ENCODE measurements around the gene VPS29.
"Not testable (repeated sequence)": the region's sequence is repeated elsewhere in the genome, so short reads cannot be mapped to it uniquely, and the experiment has no call there.

Gene VPS29

DNA sequence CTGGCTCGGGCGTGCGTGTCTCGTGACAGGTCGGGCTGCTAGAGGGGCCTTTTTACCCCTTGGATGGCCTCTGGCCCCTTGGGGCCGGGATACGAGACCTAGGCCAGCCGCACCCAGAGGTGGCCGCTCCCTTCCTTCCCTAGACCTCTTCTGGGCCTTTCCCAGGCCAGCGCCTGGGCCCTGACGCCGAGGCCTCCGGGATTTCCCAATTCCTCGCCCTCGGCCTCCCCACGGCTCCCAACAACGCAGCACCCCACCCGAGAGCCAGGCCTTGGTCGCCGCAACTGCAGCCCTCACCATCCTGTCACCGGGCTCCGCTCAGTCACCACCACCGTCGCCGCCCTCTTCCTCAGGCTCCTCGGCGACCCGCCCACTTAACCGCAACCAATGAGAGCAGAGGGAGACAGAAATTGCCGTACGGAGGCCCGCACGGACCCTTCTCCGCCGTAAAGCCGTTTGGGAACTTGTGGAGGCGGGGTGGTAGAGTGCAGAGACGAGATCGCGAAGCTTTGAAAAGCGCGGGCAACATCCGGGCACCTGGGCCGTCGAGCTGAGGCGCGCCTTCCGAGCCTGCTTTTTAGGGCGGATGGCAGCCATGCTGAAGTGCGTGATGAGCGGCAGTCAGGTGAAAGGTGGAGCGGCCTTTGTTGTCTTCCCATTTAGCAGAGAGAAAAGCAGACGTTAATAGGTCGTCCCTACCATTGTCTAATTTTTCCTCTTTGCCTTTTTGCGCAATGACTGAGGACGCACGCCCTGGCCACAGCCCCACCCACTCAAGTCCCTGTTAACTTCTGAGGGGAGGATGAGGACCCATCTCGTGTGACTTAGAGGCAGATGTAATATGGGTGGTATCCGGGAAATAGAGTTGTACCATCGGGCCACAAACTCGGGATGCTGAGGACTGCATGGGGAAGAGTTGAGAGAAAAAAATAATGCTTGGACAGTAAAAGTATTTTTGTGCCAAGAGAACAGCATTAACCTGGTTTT lies at the start of gene VPS29, which contains the start of gene RAD9B:
VPS29 (minus strand) TSS at position 360 of the 987 bp plus-strand sequence; CDS start at position 300, 60 bp downstream.
RAD9B (plus strand) TSS at position 580 of the 987 bp plus-strand sequence; CDS start at position 587, 7 bp downstream.
- DNase-seq (ENCODE audit: extremely low read depth in 1 of 2, low read depth in 1 of 2), result peak; percentile 97

DNA sequence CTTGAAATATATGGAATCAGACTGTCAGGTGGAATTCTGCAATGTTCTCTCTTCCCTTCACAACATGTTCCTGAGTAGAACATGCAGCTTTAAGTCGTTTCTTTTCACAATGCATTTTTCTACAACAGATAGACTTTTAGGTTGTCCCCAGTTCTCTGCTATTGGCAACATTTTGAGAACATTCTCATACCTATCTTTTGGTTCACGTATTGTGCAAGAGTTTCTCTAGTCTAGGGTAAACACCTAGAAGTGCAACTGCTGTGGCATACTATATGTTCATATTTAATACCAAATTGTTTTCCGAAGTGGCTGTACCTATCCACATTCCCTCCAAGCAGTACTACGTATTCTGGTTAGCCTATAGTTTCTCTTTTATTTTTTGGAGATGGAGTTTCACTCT lies 49.1 kb upstream of the VPS29 start:
- no peak for DNase-seq (ENCODE audit: extremely low read depth in 1 of 2, low read depth in 1 of 2)

GRCh38 chr12:110549716-110550115 lies 47.8 kb upstream of the VPS29 start:
- DNase-seq (ENCODE audit: extremely low read depth in 1 of 2, low read depth in 1 of 2), result no peak

GRCh38 chr12:110548678-110549077 lies 46.8 kb upstream of the VPS29 start:
- no peak for DNase-seq (ENCODE audit: extremely low read depth in 1 of 2, low read depth in 1 of 2)

DNA sequence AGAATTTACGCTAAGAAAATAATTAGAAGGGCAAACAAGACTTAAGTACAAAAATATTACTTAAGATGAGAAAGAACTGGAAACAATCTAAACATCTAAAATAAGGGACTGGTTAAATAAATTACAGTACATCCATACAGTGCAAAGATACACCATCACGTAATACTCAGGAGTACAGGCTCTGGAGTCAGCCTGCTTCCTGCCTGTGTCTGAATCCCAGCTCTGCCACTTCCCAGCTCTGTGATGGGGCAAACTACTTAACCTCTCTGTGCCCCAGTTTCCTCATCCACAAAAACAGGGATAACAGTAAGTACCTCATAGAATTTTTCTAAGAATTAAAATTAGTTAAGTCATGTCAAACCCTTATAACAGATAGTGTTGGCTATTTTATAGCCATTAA lies 45.2 kb upstream of the VPS29 start:
- DNase-seq (ENCODE audit: extremely low read depth in 1 of 2, low read depth in 1 of 2), result no peak

- no peak for DNase-seq (ENCODE audit: extremely low read depth in 1 of 2, low read depth in 1 of 2)
Measured at GRCh38 chr12:110546339-110546738, 44.4 kb upstream of the VPS29 start.

- DNase-seq (ENCODE audit: extremely low read depth in 1 of 2, low read depth in 1 of 2), result no peak
Measured at GRCh38 chr12:110545812-110546211, 43.9 kb upstream of the VPS29 start.

DNA sequence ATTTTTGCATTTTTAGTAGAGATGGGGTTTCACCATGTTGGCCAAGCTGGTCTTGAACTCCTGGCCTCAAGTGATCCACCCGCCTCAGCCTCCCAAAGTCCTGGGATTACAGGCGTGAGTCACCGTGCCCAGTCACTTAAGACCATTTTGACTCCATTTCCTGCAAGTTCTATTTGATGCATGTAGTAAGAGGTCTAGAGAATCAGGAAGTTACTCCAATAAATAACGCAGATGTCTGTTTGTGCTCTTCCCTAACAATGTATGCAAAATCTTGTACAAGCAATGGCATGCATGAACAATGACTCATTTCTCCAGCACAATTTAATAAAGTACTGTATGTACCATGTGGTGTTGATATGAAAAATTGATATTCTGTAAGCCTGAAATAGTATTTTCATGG lies 43.3 kb upstream of the VPS29 start:
- not testable (repeated sequence) for DNase-seq (ENCODE audit: extremely low read depth in 1 of 2, low read depth in 1 of 2)

DNA sequence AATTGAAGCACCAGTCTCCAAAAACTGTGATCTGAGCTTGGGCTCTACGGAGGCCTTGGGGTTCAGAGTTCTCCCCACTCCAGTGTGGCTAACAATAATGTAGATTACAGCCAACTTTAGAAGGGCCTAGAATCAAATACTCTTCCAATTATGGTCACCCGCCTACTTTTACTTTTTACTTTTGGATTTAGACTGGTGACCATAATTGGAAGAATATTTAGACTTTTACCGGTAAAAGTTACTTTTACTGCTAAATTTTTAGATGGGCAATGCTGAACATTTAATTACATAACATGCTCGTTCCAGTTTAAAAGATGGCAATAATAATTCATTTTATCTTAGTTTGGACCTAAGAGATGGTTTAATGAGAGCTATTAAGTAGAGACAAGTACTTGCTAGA lies 42.1 kb upstream of the VPS29 start:
- no peak for DNase-seq (ENCODE audit: extremely low read depth in 1 of 2, low read depth in 1 of 2)

DNA sequence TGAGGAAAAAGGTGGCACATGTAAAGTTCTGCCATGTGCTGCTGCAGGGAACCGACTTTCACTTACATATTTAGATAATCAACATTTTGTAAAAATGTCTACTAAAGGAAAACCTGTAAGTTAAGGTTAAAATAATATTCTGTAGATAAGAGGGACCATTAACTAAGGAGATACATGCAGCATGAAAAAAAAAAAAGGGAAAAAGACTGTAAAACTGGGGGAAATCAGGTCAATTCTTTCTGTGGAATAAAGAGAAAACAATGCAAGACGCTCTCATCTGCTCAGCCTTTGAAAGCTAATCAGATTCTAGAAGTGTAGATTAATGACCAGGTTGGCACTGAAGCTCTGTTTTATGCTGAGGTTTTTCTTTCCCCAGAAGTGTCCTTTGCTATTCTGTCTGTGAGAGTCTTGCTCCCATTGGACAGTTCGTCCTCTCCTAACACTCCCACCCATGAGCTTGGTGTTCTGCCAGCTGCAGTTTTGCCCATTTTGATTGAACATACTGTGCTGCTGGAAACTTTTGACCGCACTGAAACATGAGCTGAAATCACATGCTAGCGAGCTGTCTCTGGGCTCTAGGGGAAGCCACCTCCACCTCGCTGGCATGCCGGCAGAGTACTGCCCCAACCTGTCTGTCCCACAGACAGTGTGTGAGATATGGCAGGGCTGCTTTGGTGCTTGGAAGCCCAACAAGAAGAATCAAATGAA lies 41.5 kb upstream of the VPS29 start:
- DNase-seq (ENCODE audit: extremely low read depth in 1 of 2, low read depth in 1 of 2), result no peak

DNA sequence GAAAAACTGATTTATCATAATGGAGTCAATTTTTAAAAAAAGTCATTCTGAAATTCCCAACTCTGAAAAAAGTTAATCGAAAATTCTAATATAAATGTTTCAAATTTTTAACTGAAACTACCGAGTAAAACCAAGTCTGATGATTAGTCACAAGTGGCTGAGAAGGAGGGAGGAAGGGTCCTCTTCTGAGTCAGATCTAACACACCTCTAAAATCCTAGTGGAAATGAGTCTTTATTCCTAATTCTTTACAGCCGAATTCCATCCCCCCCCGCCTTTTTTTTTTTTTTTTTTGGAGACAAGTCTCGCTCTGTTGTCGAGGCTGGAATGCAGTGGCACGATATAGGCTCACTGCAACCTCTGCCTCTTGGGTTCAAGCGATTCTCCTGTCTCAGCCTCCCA lies 38.1 kb upstream of the VPS29 start:
- DNase-seq (ENCODE audit: extremely low read depth in 1 of 2, low read depth in 1 of 2), result no peak

DNA sequence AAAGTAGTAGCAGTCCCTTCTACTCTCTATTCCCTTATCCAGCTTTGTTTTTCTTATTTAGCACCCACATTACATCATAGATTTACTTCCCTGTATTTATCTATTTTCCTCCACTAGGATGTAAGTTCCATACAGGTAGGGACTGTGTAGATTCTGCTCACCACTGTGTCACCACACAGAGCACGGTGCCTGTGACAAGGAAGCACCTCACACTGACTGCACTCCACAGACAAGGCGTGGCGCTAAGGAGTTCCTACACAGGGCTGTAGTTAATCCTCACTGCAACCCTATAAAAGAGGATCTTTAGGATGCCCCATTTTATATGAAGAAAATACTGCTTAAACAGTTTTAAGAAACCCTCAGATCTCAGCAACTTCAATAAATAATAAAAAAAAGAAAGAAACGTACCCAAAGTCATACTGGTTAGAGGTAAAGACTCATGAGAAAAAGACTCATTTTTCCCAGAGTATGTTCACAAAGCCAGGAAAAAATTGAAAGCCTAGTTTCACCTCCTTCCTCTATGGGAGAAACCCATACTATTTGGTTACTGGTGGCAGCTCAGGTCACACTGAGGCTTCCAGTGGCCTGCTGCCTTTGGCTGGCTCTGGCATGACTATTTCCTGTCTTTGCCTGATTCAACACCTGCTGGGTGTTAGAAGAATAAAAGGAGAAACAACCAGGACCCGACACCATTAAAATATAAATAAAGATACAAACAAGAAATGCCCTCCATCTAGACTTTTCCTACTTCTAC lies 37.1 kb upstream of the VPS29 start:
- no peak for DNase-seq (ENCODE audit: extremely low read depth in 1 of 2, low read depth in 1 of 2)

DNA sequence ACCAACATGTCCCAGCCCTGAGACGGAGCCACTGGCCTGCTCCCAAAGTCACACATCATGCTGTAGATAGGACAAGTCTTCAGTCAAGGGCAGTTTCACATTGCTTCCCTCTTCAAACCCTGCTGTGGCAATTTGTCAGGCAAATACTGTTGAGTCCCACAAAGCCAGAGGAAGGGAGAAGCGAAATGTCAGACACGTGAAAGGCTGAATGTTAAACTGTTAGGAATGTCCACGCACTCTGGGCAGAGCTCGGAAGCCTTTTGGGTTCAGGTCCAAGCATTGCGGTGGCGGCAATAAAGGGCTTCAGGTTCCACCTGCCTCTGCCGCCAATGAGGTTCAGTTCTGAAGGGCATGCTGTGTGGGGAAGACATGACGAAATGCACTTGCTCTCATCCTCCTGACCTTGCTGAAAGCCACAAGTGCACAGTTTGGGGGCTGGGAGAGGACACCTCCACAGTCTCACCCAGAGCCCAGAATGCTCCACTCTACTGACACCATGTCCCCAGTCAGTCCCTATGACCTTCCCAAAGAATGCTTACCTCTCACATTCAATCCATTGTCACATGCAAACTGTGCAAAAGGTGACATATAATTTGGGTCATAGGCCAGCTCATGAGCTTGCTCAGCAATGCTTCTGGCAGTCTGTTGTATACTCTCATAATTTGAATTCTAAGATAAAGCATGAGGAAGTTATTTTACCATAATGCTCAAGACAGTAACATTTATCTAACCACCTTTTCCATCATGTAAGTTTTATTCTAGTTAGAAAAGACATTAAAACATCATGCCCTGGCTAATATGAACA lies 35.9 kb upstream of the VPS29 start:
- no peak for DNase-seq (ENCODE audit: extremely low read depth in 1 of 2, low read depth in 1 of 2)

GRCh38 chr12:110536834-110537604 lies 35.1 kb upstream of the VPS29 start:
- DNase-seq (ENCODE audit: extremely low read depth in 1 of 2, low read depth in 1 of 2), result no peak

GRCh38 chr12:110534811-110535210 lies 32.9 kb upstream of the VPS29 start:
- no peak for DNase-seq (ENCODE audit: extremely low read depth in 1 of 2, low read depth in 1 of 2)

DNA sequence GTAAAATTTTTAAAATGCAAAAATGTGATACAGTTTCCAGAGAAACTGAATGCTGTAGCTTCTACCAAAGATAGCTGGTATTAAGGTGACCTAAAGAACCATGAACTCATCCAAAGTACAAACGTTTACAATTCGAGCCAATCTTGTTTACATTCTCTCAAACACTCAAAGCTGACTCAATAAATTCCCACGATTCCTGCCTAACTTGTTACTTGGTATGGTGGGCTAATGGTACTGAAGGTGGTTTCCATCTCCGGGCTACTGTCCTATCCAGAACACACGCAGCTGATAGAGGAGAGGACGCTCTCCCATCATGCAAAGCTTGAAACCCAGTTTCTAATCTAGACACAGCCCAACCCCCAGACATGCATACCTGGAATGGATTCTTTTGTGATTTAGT lies 31.7 kb upstream of the VPS29 start:
- DNase-seq (ENCODE audit: extremely low read depth in 1 of 2, low read depth in 1 of 2), result no peak

DNA sequence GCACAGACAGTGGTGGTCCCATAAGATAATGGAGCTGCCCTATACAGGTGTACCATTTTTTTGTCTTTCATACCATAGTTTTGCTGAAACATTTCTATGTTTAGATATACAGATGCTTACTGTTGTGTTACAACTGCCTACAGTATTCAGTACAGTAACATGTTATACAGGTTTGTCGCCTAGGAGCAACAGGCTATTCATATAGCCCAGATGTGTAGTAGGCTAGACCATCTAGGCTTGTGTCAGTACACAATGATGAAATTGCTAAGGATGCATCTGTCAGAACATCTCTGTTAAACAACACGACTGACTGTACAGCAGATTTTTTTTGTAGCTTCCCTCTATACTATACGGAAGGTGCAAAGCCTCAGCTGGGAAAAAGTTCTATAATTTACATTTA lies 30.7 kb upstream of the VPS29 start:
- DNase-seq (ENCODE audit: extremely low read depth in 1 of 2, low read depth in 1 of 2), result no peak

- DNase-seq (ENCODE audit: extremely low read depth in 1 of 2, low read depth in 1 of 2), result no peak
Measured at GRCh38 chr12:110531741-110532333, 29.9 kb upstream of the VPS29 start.

DNA sequence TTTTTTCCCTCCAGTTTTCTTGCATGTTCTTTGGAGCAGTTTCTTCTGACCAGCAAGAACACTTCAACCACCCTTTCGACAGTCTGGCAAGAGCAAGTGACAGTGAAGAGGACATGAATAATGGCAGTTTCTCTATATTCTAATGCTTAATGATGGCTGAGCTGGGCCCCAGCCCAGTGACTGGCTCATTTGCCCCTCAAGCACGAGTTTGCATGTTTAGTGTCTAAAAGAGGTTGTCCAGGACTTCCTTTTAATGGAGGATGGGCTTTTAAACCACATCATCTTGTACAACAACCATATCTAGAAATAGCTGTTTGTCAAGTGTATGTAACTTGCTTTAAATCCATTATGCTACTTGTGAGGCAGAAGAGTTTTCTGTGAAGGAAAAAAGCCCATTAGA lies 28.6 kb upstream of the VPS29 start:
- DNase-seq (ENCODE audit: extremely low read depth in 1 of 2, low read depth in 1 of 2), result no peak

Measured in activated CD8-positive, alpha-beta memory T cell treated with anti-CD3 and anti-CD28 coated beads for 1 hour (primary cell).